Head of caudate nucleus (tissue), 42 donors: ENCODE data around the gene AGPAT3.

Source experiments
- DNase-seq, 42 donors: peaks; one replicate each; pipeline versions ENCODE4 v3.0.0 to v3.0.0-alpha.2; 2020 to 2021; ENCODE audit warnings: mixed read lengths in 7 of 42
- intact Hi-C: fragments of 100-400 bp; cut with DNase I; formaldehyde crosslinking; loops from one replicate; pipeline ENCODE4 v1.15.0; 2022

AGPAT3 gene

DNA sequence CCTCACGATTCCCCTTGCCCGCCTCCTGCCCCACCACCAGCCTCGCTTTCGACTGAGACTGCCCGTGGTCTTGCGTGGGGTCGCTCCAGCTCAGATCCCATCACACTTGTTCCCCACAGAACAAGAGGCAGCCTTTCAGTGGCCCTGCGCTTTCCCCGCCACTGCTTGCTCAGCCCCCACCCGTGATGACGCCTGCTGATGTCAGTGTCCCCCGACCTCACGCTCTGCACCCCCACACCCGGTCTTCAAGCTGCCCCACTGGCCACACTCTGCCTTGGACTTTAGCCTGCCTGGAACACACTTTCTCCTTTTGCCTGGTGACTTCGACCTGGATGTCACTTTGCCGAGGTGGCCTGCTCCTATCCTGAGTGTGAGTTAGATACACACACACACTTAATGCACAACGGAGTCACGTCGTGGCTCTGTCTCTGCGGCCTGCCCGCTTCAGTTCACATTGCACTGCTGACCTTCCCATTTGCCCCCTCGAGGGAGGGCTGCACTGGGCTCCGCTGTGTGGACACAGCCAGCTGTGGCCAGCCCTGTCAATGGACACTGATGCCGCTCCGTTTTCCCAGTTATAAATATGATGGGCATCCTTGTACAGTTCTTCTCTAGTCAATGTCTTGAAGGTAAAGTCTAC, 13.0 kb downstream of the AGPAT3 start:
- intact Hi-C loops = no loop called here
- peak in 2 of 42 donors; percentile 18 to 27 for DNase-seq

DNA sequence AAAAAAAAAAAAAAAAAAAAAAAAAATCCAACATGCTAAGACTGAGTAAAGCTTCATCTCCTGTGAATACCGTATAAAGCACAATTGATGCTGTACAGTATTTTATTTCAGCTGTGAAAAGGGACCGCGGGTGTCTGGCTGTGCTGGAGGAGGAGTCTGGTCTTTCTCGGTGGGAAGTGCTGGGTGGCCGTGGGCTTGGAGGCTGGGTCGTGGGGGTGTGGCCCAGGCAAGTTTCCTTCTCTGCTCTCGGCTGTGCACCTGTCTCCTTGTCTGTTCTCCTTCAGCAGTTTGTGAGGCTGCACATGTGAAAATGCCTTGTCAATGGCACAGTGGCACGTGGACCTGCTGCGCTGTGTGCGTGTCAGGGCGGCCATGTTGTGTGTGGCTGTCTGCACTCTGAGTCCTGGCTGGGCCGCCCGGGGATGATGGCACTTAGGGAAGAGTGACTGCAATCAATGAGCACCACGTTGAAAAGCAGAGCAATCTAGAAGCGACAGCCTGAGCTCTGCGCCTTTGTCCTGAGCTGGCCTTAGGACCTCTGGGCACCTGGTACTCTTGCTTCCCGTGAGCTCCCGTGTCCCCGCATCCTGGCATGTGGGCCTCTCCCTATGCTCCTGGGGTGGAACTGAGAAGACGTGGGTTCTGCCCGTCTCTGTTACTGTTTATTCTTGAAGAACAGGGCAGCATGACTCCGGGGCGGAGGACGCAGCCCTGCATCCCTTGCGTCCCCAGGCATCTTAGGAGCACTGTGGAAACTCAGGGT, 14.5 kb downstream of the AGPAT3 start:
- DNase-seq = peak in 3 of 42 donors; percentile 9 to 32 (median 19)
- intact Hi-C loops = no loop called here

DNA sequence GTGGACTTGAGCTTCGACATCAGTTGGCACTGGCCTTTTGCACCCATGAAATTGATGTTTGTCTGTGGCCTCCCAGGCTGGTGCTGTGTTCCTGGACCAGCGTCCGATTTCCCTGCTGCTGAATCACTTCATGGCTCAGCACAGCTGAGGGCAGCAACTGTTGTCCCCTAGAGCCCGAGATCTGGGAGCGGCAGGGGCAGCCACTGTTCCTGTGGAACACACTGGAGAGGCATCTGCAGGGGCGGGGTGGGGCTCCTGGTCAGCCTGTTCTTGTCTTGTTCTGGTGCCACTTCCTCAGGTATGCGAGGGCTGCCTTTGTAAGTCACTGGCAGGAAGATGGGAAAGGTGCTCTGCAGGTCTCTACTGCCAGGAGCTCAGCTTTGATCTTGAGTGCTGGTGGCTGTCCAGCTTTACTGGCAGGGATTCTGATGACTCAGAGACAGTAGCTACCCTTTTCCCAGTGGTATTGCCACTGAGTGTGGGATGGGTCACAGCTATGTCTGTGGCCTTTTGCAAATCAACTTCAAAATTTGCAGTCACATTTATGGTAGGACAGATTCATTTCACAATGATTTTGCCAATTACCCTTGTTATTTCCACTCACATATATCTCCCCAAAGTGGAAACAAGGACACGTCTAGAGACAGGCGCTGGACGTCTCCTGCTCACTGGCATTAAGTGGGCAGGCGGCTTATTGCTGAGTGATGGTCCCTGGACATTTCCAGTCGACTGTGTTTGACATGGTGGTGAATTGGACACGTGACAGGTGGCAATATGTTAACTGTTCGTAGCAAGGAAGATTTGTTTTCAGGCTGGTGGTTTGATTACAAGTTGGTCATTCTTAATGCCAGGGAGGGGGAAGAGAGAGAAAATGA, 15.3 kb downstream of the AGPAT3 start:
- intact Hi-C loops = no loop called here
- DNase-seq = peak in 6 of 42 donors; percentile 25 to 70 (median 44)

DNA sequence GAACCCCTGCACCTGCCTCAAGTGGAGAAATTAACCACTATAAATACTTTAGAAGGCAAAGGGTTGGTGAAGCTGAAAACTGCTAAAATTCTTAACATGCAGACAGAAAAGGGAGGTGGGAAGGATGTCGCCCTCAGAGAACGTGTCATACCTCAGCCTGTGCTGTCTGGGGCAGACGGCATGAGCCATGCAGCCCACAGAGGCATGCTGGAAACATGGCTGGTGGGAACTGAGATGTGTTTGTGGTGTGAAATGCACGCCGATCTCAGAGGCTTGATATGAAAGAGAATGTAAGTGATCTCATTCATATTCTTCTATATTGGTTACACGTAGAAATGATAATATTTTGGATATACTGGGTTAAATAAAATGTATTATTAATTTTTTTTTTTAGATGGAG, 16.3 kb downstream of the AGPAT3 start:
- DNase-seq = peak in 11 of 42 donors; percentile 31 to 66 (median 49)
- intact Hi-C loops = no loop called here

- peak in 1 of 42 donors; percentile 10 for DNase-seq
- intact Hi-C loops = no loop called here
Observed at GRCh38 chr21:43881935-43882334, 16.9 kb downstream of the AGPAT3 start.

DNA sequence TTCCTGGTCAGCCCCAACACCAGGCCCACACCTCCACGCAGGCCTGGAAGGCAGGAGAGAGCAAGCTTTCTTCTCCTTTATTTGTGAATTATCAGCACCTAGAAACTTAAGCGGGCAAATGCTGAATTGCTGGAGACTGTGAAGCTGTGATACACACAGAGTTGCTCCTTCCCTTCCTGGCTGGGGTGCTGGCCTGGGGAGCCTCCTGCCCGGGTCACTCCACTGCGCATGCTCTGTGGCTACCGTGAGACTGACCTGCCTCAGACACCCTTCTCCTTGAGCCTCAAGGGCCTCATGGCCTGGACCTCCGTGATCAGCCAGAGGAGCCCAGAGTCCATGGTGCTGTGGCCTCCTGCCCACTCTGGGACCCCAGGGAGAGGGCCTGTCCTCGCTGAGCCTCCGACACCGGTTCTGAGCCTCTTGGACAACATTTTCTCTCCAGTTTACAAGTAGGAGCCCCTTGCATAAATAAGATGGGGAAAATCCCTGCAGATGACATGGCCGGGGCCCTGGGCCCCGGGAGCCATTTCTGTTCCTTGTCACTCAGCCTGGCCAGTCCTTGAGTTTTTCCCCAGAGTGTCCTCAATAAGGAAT, 18.0 kb downstream of the AGPAT3 start:
- intact Hi-C loops = no loop called here
- DNase-seq = peak in 2 of 42 donors; percentile 12 to 26

GRCh38 chr21:43884012-43884860, 19.2 kb downstream of the AGPAT3 start:
- intact Hi-C loops = no loop called here
- DNase-seq = peak in 2 of 42 donors; percentile 24

DNA sequence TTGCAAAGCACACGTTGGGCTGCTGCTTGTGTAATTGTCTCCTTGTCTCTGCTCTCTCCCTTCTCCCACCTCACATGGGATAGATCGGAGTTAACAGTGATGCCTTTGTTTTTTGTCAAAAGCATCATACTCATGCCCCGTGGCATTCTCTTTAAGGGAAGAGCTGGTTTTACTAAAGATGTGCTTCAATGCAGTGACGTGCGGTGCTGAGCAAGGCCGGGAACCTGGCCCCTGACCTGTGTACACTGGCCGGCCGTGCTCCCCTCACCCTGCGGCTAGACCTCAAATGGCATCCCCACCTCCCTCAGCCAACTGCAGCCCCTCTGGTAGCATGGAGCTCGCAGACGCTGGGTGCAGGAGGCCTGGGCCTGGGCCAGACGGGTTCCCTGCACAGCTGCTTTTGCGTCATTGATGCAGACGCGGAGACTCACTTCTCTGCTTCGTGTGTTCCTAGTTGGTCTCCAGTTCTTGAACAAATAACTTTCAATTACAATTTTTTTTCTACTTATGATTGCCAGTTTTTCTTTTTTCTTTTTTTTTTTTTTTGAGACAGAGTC, 19.9 kb downstream of the AGPAT3 start:
- intact Hi-C loops = no loop called here
- peak in 27 of 42 donors; percentile 26 to 73 (median 48) for DNase-seq

DNA sequence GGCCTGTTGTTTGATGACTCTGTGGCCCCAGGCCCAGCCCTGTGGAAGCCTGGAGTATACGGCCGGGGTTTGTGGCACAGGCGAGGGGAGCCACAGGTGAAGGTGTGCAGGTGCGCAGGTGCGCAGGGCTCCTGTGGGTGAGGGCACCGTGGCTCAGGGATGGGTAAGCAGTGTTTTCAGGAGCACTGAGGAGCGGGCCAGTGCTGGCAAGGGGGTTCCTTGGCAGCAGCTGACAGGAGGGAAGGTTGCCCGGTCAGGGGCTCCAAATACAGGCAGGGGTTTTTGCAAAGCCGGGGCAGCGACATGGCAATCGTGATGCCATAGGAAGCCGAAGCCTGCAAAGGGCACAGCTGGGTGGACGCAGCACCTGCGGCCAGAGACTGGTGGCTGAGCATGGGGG, 20.7 kb downstream of the AGPAT3 start:
- intact Hi-C loops = no loop called here
- DNase-seq = peak in 2 of 42 donors; percentile 13 to 23

GRCh38 chr21:43886565-43886964, 21.5 kb downstream of the AGPAT3 start:
- no peak for DNase-seq
- intact Hi-C loops = no loop called here

- intact Hi-C loops = no loop called here
Observed at GRCh38 chr21:43889069-43889468, 24.0 kb downstream of the AGPAT3 start.

DNA sequence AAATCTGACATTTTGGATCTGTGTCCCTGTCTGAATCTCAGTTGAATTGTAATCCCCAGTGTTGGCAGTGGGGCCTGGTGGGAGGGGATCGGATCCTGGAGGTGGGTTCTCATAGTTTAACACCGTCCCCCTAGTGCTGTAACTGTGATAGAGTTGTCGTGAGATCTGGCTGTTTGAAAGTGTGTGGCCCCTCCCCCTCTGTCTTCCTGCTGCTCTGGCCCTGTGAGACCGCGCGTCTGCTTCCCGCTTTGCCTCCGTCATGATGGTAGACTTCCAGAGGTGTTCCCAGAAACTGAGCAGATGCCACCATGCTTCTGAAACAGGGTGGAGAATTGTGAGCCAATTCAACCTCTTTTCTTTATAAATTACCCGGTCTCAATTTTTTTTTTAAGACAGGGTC, 25.0 kb downstream of the AGPAT3 start:
- intact Hi-C loops = no loop called here

More at GRCh38 chr21:43889069-43889468, 24.0 kb downstream of the AGPAT3 start:
- peak in 2 of 42 donors; percentile 2 to 25 for DNase-seq

GRCh38 chr21:43892334-43892733, 27.3 kb downstream of the AGPAT3 start:
- intact Hi-C loops = no loop called here
- DNase-seq = peak in 1 of 42 donors; percentile 1

More for the DNA sequence above, 25.0 kb downstream of the AGPAT3 start:
- DNase-seq = peak in 3 of 42 donors; percentile 6 to 11 (median 8)

DNA sequence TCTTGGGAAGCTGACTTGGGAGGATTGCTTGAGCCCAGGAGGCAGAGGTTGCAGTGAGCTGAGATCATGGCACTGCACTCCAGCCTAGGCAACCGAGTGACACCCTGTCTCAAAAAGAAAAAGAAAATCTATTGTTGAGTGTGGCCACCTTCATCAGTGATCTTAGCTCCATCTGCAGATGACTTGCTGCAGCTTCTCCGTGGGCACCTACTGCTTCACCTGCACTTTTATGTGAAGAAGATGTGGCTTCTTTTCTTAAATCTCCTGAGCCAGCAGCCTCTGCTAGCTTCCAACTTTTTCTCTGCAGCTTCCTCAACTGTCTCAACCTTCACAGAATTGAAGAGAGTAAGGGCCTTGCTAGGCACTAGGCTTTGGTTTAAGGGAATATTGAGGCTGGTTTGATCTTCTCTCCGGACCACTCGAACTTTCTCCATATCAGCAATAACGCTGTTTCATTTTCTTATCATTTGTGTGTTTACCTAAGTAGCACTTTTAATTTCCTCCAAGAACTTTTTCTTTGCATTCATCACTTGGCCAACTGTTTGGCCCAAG, 28.0 kb downstream of the AGPAT3 start:
- DNase-seq = peak in 4 of 42 donors; percentile 1 to 12 (median 6)
- intact Hi-C loops = no loop called here

DNA sequence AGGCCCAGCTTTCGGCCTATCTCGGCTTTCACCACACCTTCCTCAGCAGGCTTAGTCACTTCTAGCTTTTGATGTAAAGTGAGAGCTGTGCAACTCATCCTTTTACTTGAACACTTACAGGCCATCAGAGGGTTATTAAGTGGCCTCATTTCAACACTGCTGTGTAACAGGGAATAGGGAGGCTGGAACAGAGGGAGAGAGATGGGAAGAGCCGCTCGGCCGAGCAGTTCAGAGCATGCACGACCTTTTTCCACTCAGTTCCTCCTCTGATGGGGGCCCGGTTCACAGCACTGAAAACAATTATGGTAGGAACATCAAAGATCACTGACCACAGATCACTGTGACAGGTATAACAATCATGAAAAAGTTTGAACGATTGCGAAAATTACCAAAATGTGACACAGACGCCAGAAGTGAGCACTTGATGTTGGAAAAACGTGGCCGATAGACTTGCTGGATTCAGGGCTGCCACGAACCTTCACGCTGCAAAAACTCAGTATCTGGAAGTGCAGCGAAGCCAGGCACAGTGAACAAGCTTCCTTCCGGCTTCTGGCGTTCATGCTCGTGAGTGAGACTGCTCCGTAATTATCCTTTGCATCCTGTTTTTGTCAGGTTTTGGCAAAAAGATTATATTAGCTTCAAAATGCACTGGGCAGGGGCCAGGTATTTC, 28.6 kb downstream of the AGPAT3 start:
- peak in 3 of 42 donors; percentile 12 to 27 (median 18) for DNase-seq
- intact Hi-C loops = no loop called here

- DNase-seq = no peak
- intact Hi-C loops = no loop called here
Observed at GRCh38 chr21:43894206-43894577, 29.2 kb downstream of the AGPAT3 start.

GRCh38 chr21:43895196-43895595, 30.2 kb downstream of the AGPAT3 start:
- peak in 2 of 42 donors; percentile 16 to 18 for DNase-seq
- intact Hi-C loops = no loop called here
